ENCODE results near the gene CTU2. TPM values are rescaled to one million over a fixed set of nuclear protein-coding genes. Genes with fewer than 3 reads are reported as not detected.
A peak's percentile ranks its signal among the peaks of the same experiment; 100 is the strongest.

Gene CTU2
- total RNA-seq, 1 donor from 2014 or later: 20.7 TPM

DNA sequence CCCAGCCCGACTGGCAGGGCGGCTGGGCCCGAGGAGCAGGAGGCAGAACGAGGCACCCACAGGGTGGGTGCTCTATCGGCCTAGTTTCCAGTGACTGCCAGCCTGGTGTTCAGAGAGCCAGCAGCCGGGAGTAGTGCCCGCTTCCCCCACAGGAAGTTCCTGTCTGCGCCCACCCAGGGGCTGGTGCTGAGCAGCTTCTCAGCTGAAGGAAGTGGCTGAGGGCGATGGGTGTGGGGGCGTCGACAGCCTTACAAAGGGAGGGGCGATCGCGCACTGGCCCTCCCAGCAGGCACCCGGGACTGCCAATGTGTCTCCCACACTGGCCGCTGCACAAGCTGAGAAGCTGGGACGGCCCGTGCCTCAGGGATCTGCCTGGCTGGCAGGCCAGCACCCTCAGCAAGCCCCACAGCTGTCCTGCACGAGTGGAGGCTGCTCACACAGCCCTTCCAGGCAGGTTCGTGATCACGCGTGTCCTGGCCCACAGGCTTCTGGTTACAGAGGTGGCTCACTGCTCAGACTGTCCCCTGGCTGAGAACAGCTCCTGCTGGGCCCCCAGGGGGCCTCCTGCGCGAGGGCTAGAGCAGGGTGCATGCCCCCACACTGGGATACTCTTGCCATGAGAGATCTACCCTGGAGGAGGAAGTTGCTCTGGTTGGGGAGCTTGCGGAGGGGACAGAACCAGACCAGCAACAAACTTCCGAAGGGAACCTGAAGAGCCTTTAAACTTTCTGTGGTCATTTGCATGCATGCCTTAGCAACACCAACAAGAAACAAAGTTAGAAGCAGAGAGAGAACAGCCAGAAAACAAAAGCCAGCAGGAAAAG is 2.6 kb upstream of the CTU2 start:
- Mint-ChIP-seq H3K9me3 (ENCODE audit: low read depth) (no peaks in the 10 kb centered on the region), H3K4me1 (ENCODE audit: low read depth) (peaks cover 41% of the 10 kb centered on the region), H3K27ac (ENCODE audit: unreplicated experiment) (no peak overlapping the region), H3K36me3 (ENCODE audit: low read depth) (peaks cover 3% of the 10 kb centered on the region), H3K4me3 (ENCODE audit: unreplicated experiment) (peak overlapping the region; percentile 22), H3K27me3 (ENCODE audit: low read depth) (no peaks in the 10 kb centered on the region)
- TF ChIP-seq, protein P1, sequence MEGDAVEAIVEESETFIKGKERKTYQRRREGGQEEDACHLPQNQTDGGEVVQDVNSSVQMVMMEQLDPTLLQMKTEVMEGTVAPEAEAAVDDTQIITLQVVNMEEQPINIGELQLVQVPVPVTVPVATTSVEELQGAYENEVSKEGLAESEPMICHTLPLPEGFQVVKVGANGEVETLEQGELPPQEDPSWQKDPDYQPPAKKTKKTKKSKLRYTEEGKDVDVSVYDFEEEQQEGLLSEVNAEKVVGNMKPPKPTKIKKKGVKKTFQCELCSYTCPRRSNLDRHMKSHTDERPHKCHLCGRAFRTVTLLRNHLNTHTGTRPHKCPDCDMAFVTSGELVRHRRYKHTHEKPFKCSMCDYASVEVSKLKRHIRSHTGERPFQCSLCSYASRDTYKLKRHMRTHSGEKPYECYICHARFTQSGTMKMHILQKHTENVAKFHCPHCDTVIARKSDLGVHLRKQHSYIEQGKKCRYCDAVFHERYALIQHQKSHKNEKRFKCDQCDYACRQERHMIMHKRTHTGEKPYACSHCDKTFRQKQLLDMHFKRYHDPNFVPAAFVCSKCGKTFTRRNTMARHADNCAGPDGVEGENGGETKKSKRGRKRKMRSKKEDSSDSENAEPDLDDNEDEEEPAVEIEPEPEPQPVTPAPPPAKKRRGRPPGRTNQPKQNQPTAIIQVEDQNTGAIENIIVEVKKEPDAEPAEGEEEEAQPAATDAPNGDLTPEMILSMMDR (IDR thresholded peaks at IDR 0.05): no peak
- no peak for DNase-seq (ENCODE audit: low spot score)

DNA sequence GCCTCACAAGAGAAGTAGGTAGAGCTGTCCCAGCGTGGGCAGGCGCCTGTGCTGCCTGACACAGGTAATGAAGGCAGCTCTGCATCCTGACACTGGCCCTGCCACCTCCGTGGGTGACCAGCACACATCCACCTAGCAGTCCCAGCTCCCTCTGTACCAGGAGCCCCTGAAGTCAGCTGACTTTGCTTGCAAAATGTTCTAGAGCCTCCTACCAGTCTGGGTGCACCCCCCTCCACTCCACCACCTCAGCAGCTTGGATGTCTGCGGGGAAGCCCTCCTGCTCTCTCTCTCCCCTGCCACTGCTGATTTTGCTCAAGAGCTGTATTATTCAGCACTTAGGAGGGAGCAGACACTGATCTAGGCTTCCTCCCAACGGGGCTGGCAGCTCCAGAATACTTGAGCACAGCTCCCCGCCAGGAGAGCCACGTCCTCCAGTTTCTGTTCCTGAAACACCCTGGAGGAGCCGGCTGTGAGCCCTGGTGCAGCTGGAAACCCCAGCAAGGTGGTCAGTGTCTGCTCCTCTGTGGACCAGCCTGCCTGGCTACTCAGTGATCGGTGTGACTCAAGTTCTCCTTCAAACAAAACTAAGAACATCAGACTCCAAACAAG is 1.1 kb upstream of the CTU2 start:
- Mint-ChIP-seq H3K4me3 (ENCODE audit: unreplicated experiment) (peak overlapping the region; percentile 78), H3K27ac (ENCODE audit: unreplicated experiment) (peak overlapping the region; percentile 27), H3K4me1 (ENCODE audit: low read depth) (peaks cover 41% of the 10 kb centered on the region), H3K27me3 (ENCODE audit: low read depth) (no peaks in the 10 kb centered on the region), H3K9me3 (ENCODE audit: low read depth) (no peaks in the 10 kb centered on the region), H3K36me3 (ENCODE audit: low read depth) (no peaks in the 10 kb centered on the region)
- TF ChIP-seq, protein P1 (IDR thresholded peaks at IDR 0.05): no peak
- DNase-seq (ENCODE audit: low spot score): no peak

DNA sequence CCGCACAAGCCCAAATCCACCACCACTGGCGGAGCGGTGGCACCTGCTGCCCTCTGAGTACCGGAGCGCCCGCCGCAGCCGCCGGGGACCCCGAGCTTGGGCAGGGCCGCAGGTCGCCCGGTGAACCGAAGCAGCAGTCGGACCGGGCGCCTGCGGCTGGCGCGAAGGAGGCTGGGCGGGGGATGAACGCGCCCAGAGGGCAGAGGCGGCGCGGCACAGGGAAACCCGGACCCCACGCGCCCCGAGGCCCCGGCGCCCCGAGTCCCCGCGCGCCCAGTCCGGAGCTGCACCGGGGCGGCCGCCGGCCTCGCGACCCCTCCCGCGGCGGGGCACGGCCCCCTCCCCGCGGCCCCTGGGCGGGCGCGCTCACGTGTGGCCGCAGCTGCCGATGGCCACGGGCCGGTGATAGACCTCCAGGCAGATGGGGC is 488 bp upstream of the CTU2 start:
- Mint-ChIP-seq H3K4me1 (ENCODE audit: low read depth) (peaks cover 40% of the 10 kb centered on the region), H3K36me3 (ENCODE audit: low read depth) (no peaks in the 10 kb centered on the region), H3K4me3 (ENCODE audit: unreplicated experiment) (peak overlapping the region; percentile 78), H3K27ac (ENCODE audit: unreplicated experiment) (peak overlapping the region; percentile 27), H3K9me3 (ENCODE audit: low read depth) (no peaks in the 10 kb centered on the region), H3K27me3 (ENCODE audit: low read depth) (no peaks in the 10 kb centered on the region)
- DNase-seq (ENCODE audit: low spot score): no peak
- TF ChIP-seq, protein P1 (IDR thresholded peaks at IDR 0.05): no peak

DNA sequence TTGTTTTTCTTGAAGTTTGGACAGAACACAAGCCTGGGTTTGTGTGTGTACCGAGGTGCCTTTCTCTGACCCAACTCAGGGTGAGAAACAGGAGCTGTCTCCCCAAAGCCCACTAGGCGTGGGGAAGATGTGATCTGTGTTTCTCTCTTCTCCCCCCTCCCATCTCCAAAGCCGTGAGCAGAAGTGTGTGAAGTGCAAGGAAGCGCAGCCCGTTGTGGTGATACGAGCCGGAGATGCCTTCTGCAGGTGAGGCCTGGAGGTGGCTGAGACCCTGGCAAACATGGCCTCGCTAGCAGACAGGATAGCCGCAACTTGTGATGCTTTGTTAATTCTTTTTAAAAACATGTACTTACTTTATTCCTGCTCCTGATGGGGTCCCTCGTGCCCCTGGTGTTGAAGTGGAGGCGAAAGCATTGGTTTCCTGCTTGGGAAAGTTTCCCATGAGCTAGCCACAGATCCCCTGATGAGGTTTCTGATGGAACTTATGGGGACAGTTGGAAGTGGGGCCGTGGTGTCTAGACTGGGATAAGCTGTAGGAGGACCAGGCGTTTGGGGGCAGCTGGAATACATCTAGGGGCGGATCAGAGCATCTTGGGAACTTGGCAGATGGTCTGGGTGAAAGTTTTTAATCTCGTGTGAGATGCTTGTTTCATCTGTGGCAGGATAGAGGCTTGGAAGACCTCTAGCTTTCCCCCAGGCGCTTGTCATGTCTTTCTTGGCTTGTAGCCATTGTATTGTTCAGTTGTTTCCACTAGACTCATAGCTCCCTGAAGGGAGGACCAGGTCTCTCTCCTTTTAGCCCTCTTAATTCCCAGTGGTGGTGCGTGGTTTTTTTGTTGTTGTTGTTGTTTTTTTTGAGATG is 893 bp downstream of the CTU2 start:
- Mint-ChIP-seq H3K4me1 (ENCODE audit: low read depth) (peaks cover 36% of the 10 kb centered on the region), H3K27ac (ENCODE audit: unreplicated experiment) (peak overlapping the region; percentile 76), H3K4me3 (ENCODE audit: unreplicated experiment) (peak overlapping the region; percentile 73), H3K36me3 (ENCODE audit: low read depth) (no peaks in the 10 kb centered on the region), H3K27me3 (ENCODE audit: low read depth) (no peaks in the 10 kb centered on the region), H3K9me3 (ENCODE audit: low read depth) (no peaks in the 10 kb centered on the region)
- DNase-seq (ENCODE audit: low spot score): no peak
- TF ChIP-seq, protein P1 (IDR thresholded peaks at IDR 0.05): no peak

DNA sequence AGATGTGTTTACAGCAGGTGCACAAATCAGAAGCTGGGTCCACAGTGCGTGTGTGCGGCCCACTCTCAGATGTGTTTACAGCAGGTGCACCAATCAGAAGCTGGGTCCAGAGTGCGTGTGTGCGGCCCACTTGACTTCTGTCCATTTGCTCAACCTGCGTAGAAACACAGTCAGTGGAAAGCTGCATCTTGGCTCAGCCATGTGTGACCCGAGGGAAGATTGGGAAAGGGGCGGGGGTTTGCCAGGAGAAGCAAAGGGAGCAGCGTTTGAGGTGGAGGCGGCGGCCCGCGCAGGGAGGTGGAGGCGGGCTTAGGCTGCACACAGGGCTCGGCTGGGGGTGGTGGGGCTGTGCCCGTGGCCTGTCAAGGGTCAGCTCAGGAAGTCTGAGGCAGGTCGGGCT is 4.3 kb downstream of the CTU2 start:
- no peaks in the 10 kb centered on the region for H3K9me3 Mint-ChIP-seq (ENCODE audit: low read depth)
- no peak for DNase-seq (ENCODE audit: low spot score)
- no peak overlapping the region for H3K27ac Mint-ChIP-seq (ENCODE audit: unreplicated experiment)
- H3K4me3 Mint-ChIP-seq (ENCODE audit: unreplicated experiment): no peak overlapping the region
- no peaks in the 10 kb centered on the region for H3K36me3 Mint-ChIP-seq (ENCODE audit: low read depth)
- TF ChIP-seq, protein P1 (IDR thresholded peaks at IDR 0.05): no peak
- H3K4me1 Mint-ChIP-seq (ENCODE audit: low read depth): peaks cover 12% of the 10 kb centered on the region
- H3K27me3 Mint-ChIP-seq (ENCODE audit: low read depth): no peaks in the 10 kb centered on the region
